Measurements from ENCODE around the gene RTN4RL2.

The RTN4RL2 gene

DNA sequence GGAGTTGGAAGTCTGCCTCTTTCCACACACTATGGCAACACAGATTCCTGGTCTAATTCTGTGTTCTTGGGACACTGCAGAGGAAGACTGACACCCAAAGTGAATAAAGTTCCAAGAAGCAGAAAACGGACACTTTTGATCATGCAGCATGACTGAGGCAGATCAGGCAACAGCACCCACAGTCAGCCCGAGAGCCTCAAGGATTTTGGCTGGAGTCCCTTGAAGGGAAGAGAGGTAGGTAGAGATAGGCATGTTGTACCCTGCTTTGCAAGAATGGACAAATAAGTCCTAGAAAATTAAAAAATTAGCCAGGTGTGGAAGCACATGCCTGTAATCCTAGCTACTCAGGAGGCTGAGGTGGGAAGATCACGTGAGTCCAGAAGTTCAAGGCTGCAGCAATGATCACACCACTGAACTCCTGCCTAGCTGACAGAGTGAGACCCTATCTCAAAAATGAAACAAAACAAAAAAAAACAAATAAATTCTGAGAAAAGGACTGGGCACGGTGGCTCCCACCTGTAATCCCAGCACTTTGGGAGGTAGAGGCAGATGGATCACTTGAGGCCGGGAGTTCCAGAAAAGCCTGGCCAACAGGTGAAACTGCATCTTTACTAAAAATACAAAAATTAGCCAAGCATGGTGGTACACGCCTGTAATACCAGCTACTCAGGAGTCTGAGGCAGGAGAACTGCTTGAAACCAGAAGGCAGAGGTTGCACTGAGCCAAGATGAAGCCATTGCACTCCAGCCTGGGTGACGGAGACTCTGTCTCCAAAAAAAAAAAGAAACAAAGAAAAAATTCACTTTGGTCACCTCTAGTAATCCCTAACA is 48.2 kb downstream of the RTN4RL2 start:
- no peak overlapping the region for H3K4me3 ChIP-seq (replicated peaks; ENCODE audit: low read depth, low read length)
- TF ChIP-seq, protein P1, sequence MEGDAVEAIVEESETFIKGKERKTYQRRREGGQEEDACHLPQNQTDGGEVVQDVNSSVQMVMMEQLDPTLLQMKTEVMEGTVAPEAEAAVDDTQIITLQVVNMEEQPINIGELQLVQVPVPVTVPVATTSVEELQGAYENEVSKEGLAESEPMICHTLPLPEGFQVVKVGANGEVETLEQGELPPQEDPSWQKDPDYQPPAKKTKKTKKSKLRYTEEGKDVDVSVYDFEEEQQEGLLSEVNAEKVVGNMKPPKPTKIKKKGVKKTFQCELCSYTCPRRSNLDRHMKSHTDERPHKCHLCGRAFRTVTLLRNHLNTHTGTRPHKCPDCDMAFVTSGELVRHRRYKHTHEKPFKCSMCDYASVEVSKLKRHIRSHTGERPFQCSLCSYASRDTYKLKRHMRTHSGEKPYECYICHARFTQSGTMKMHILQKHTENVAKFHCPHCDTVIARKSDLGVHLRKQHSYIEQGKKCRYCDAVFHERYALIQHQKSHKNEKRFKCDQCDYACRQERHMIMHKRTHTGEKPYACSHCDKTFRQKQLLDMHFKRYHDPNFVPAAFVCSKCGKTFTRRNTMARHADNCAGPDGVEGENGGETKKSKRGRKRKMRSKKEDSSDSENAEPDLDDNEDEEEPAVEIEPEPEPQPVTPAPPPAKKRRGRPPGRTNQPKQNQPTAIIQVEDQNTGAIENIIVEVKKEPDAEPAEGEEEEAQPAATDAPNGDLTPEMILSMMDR (IDR thresholded peaks at IDR 0.05; ENCODE audit: low read depth, low read length, missing control alignments) = no peak
- no peak for DNase-seq (ENCODE audit: extremely low read depth, low read depth)

DNA sequence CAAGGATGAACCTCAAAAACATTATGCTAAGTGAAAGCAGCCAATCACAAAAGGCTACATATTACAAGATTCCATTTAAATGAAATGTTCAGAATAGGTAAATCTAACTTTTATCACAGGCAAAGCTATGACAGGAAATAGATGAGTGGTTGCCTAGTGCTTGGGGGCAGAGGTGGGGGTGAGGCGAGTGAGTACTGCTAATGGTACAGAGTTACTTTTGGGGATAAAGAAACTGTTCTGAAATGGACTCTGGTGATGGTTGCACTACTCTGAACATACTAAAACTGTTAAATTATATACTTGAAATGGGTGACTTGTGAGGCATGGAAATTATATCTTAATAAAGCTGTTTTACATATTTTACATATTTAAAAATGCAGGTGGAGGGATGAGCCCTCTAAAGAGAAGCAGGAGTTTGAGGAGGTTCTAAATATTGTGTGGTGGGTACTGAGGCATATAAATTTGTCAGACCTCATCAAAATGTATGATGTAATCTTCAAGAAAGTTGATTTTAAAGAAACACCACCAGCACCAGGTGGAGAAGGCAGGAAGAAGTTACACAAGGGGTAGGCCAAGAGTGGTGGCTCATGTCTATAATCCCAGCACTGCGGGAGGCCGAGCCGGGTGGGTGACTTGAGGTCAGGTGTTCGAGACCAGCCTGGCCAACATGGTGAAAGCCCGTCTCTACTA is 51.6 kb downstream of the RTN4RL2 start:
- no peak overlapping the region for H3K4me3 ChIP-seq (replicated peaks; ENCODE audit: low read depth, low read length)
- DNase-seq (ENCODE audit: extremely low read depth, low read depth) = no peak
- TF ChIP-seq, protein P1 (IDR thresholded peaks at IDR 0.05; ENCODE audit: low read depth, low read length, missing control alignments) = no peak

DNA sequence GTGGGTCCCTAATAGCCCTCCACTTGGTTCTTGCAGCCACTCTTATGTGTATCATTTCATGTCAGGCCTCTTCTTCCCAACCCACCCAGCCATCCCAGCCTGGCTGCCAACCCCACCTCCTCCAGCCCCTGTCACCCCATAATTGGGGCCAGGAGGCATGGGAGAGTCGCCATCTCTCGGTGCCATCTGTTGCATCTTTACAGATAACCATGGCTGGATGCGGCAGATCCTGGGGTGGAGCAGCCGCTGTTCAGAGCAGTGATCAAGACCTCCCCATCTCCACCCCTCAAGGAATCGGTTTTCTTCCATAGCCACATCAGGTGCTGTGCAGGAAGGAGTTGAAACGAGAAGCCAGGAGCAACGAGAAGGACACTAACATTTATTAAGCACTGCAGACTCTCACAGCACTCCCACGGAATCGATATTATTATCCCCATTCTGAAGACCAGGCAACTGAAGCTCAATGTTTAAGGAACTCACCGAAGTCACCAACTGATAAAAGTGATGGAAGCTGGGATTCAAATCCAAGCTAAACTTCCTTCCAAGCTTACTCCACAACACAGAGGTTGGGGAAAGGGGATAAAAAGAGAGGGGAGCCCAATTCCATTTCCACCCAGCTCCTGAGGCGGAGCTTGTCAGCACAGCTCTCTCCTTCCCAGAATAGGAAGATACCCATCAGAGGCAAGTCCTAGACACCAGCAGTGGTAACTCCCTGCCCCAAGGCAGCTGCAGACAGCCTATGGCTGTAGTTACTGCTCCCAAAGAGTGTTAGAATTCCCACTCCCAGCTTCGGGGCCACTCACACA is 52.5 kb downstream of the RTN4RL2 start:
- peak overlapping the region; percentile 71 for H3K4me3 ChIP-seq (replicated peaks; ENCODE audit: low read depth, low read length)
- DNase-seq (ENCODE audit: extremely low read depth, low read depth) = no peak
- TF ChIP-seq, protein P1 (IDR thresholded peaks at IDR 0.05; ENCODE audit: low read depth, low read length, missing control alignments) = no peak

DNA sequence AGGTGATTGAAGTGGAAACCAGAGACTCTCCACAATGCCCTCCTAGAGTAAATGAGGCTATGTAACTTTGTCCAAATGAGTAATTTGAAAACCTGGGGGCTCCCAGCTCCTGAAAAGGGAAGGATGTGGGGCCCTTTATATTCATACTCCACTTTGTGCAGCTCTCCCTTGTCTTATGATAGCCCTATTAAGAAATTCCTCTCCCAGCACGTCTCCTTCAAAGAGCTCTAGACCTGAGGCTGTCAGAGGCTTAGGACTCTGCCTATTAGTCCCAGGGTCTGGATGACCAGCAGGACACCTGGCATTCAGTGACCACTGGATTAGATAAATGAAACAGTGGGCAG is 53.1 kb downstream of the RTN4RL2 start:
- TF ChIP-seq, protein P1 (IDR thresholded peaks at IDR 0.05; ENCODE audit: low read depth, low read length, missing control alignments) = no peak
- H3K4me3 ChIP-seq (replicated peaks; ENCODE audit: low read depth, low read length) = peak overlapping the region; percentile 71
- no peak for DNase-seq (ENCODE audit: extremely low read depth, low read depth)

DNA sequence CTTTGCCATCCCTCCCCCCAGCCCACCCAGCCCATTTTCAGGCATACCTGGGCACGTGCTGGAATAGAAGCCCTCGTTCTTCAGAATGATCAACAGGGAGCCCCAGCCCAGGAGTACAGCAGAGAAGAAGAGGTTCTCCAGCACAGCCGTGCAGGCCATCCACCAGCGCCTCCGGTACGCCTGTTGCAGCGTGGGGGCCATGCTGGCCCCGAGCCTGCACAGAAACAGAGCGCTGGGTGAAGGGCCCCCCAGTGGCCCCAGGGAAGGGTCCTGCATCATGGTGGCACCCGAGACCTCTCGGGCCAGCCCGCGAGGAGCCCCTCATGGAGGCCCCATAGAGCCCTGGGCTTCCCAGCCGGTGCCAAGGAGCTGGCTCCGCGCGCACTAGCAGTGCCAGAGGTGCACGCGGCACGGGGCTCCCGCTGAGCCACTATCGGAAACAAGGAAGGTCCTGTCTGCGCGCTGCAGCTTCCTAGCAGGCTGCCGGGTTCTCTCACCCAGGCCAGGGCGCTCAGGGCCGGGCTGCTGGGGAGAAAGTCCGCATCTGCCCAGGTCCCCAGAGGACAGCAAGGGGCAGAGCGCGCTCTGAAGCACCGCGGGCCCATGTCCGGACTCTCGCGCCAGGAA is 53.7 kb downstream of the RTN4RL2 start:
- TF ChIP-seq, protein P1 (IDR thresholded peaks at IDR 0.05; ENCODE audit: low read depth, low read length, missing control alignments) = no peak
- peak overlapping the region; percentile 71 for H3K4me3 ChIP-seq (replicated peaks; ENCODE audit: low read depth, low read length)
- no peak for DNase-seq (ENCODE audit: extremely low read depth, low read depth)

DNA sequence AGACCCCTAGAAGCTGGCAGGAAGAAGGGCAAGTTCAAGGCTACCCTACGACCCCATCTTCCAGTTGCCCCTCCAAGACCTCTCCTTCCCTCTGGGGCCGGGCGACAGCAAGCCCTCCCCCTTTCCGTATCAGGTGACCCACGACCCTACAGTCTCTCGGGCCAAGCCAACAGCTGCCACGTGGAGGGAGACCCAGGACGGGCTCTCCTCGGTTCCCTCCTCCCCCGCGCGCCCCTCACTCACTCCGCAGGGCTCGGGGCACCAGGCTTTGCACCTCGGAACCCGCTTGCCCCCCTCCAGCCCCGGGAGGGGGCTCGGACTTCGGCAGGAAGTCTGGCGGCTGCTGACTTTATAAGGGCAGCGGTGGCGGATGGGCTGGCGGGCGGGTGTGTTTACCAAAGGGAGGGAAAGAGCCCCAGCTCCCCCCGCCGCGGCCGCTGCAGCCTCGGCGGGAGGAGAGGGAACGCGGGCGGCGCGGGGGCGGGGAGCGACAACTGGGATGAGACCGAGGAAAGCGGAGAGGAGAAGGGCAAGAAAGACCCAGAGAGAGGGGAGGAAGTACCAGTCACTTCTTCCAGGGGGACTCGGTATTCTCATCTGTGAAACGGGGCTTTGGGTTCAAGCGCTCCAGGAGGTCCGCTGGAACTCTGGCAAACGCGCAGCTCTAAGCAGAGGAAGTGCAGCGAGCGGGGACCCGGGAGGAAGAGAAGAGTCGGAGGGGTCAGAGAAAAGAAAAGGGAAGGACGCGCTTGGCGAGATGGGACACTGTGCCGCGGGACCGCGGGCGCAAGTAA is 54.4 kb downstream of the RTN4RL2 start:
- DNase-seq (ENCODE audit: extremely low read depth, low read depth) = no peak
- H3K4me3 ChIP-seq (replicated peaks; ENCODE audit: low read depth, low read length) = peak overlapping the region; percentile 71
- TF ChIP-seq, protein P1 (IDR thresholded peaks at IDR 0.05; ENCODE audit: low read depth, low read length, missing control alignments) = no peak

Data from HFF-Myc (cell line).